Adrenal gland (tissue), 12 donors: Measurements from ENCODE around the gene SLC51B. TPM values are rescaled to one million over a fixed set of nuclear protein-coding genes. Genes with fewer than 3 reads are reported as not detected.

ENCODE experiments used
- DNase-seq, 7 donors: peaks; one replicate each; pipeline ENCODE4 v3.0.0-alpha.2; 2019 to 2020
- H3K27ac ChIP-seq, 5 donors: fragments of 200-600 bp; sonication (generic) in 4 of 5; 1 replicate in 3 of 5; 2 replicates in 2 of 5; pipeline versions ENCODE4 v1.5.1 to v1.8.0; 2016 to 2020; ENCODE audit warnings: mild to moderate bottlenecking in 1 of 5
- H3K27me3 ChIP-seq: fragments of 200-600 bp; 2 replicates; pipeline ENCODE4 v1.8.0; 2021
- H3K36me3 ChIP-seq, 2 donors: fragments of 200-600 bp; replicated peaks in 1 of 2; 1 replicate in 1 of 2; 2 replicates in 1 of 2; pipeline versions ENCODE4 v1.5.1 to v1.8.0; 2018 to 2022
- H3K4me1 ChIP-seq, 2 donors: fragments of 200-600 bp; replicated peaks in 1 of 2; 1 replicate in 1 of 2; 2 replicates in 1 of 2; pipeline versions ENCODE4 v1.5.1 to v1.8.0; 2018 to 2021
- H3K4me3 ChIP-seq, 4 donors: fragments of 200-600 bp; sonication (generic) in 3 of 4; one replicate each; pipeline ENCODE4 v1.5.1; 2016 to 2018
- H3K9me3 ChIP-seq, 3 donors: fragments of 200-600 bp; sonication (generic) in 1 of 3; replicated peaks in 1 of 3; 1 replicate in 2 of 3; 2 replicates in 1 of 3; pipeline versions ENCODE4 v1.5.1 to v1.8.0; 2016 to 2021
- POLR2A ChIP-seq, 2 donors: fragments of 450-650 bp; IDR thresholded peaks; one replicate each; pipeline ENCODE4 v1.6.1; 2017; ENCODE audit warnings: antibody characterized with exemption in 2 of 2, mild to moderate bottlenecking in 2 of 2, moderate library complexity in 1 of 2
- WGBS, 4 donors: extraction: QIAGEN DNeasy Blood & Tissue Kit in 2 of 4; methylation state at CpG; one replicate each; pipeline versions ENCODE4 v1.1.5 to v1.1.7; 2013 to 2017; 5-methylcytosine and 5-hydroxymethylcytosine counted together
- intact Hi-C, 2 donors: fragments of 100-400 bp; cut with DNase I; formaldehyde crosslinking; loops; one replicate each; pipeline versions ENCODE4 v1.14.1 to v1.15.0; 2022 to 2023
- polyA plus RNA-seq, 3 donors: library from polyadenylated mRNA; stranded (reverse); fragments of 200-250 nt in 2 of 3; fragments of 350-450 nt in 1 of 3; fragmentation: Illumina TruSeq in 1 of 3; extraction: RNeasy Lipid Tissue Mini Kit (QIAGEN cat#74804) in 1 of 3; gene quantifications; one replicate each; pipeline ENCODE4 v1.2.3, GENCODE V29; 2013 to 2014
- total RNA-seq, 9 donors: library from RNA; depleted of rRNA in 4 of 9; stranded (reverse); fragments of >200 nt in 4 of 9; fragments of 120-200 nt in 1 of 9; fragmentation: NEBNext Ultra II Directional in 1 of 9; extraction: Animal tissue kit (Norgen Biotek cat#: 25700) in 1 of 9; gene quantifications; one replicate each; pipeline versions ENCODE4 v1.1.0 to v1.2.4, GENCODE V29; 2013 to 2023
- TF ChIP-seq, protein P1 (sequence below), 6 experiments: fragments of 450-650 bp in 4 of 6; fragments of 200-600 bp in 2 of 6; sonication (generic) in 1 of 6; IDR thresholded peaks; 1 replicate in 5 of 6; 2 replicates in 1 of 6; pipeline versions ENCODE4 v1.5.1 to v1.8.0; 2016 to 2021; ENCODE audit warnings: antibody characterized with exemption in 6 of 6, mild to moderate bottlenecking in 2 of 6, moderate library complexity in 1 of 6
- donor health status: healthy with polysubstance abuse.
- donor health status: Bipolar disorder and iron deficiency.
- donor health status: DM: yes; HTN: yes; CAD: no.
- donor health status: DM: no; HTN: no; CAD: no.
- donor health status: DM: no; HTN: no; CAD: no.
- donor health status: DM: yes; HTN: yes; CAD: no.

Gene SLC51B
- total and polyA plus RNA-seq, 12 donors, result 0.32 to 3.1 (median 0.69) TPM; not detected in 3

DNA sequence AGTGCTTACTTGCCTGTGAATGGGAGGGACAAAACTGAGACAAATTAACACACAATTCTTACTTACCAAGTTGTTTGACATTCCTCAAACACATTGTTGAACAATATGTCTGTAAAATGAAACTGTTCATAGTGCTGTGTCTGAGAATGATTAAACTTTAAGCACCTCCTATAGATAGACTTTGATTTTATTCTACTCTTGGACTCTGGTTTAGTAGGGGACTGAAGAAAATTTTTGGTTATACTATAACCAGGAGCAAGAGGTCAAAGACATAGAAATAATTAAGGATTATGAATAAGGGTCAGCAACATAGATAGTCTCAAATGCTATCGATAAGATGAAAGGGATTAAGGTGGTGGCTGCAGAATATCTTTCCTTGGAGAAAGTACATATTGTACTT is 7.9 kb upstream of the SLC51B start:
- DNase-seq, result no peak
- TF ChIP-seq, protein P1, sequence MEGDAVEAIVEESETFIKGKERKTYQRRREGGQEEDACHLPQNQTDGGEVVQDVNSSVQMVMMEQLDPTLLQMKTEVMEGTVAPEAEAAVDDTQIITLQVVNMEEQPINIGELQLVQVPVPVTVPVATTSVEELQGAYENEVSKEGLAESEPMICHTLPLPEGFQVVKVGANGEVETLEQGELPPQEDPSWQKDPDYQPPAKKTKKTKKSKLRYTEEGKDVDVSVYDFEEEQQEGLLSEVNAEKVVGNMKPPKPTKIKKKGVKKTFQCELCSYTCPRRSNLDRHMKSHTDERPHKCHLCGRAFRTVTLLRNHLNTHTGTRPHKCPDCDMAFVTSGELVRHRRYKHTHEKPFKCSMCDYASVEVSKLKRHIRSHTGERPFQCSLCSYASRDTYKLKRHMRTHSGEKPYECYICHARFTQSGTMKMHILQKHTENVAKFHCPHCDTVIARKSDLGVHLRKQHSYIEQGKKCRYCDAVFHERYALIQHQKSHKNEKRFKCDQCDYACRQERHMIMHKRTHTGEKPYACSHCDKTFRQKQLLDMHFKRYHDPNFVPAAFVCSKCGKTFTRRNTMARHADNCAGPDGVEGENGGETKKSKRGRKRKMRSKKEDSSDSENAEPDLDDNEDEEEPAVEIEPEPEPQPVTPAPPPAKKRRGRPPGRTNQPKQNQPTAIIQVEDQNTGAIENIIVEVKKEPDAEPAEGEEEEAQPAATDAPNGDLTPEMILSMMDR (IDR thresholded peaks at IDR 0.05), result no peak
- H3K36me3 ChIP-seq, result no peaks in the 10 kb centered on the region
- 81 to 87% (median 84%) methylated on average over 1 of the region's 1 CpG for WGBS, 4 donors
- no peaks in the 10 kb centered on the region for H3K27me3 ChIP-seq
- H3K4me3 ChIP-seq, result no peak overlapping the region
- intact Hi-C loops, result no loop called here
- H3K27ac ChIP-seq, result no peak overlapping the region
- no peaks in the 10 kb centered on the region for H3K9me3 ChIP-seq
- H3K4me1 ChIP-seq, result no peaks in the 10 kb centered on the region

DNA sequence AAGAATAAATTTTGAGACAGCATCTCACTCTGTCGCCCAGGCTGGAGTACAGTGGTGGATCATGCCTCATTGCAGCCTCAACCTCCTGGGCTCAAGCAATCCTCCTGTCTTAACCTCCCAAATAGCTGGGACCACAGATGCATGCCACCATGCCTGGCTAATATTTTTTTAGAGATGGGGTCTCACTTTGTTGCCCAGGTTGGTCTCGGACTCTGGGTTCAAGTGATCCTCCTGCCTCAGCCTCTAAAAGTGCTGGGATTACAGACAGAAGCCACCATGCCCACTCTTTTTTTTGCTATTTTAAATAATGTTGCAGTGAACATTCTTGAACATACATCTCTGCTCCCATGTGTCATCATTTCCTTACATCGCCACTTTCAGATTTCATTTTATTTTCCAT is 6.8 kb upstream of the SLC51B start:
- intact Hi-C loops, result no loop called here
- H3K27me3 ChIP-seq, result no peaks in the 10 kb centered on the region
- no peak for DNase-seq
- H3K27ac ChIP-seq, result no peak overlapping the region
- H3K4me1 ChIP-seq, result no peaks in the 10 kb centered on the region
- no peak overlapping the region for H3K4me3 ChIP-seq
- TF ChIP-seq POLR2A (IDR thresholded peaks at IDR 0.05), result no peak
- TF ChIP-seq, protein P1 (IDR thresholded peaks at IDR 0.05), result no peak
- no peaks in the 10 kb centered on the region for H3K9me3 ChIP-seq
- WGBS, 4 donors, result 66 to 87% (median 83%) methylated on average over 3 of the region's 3 CpGs
- no peaks in the 10 kb centered on the region for H3K36me3 ChIP-seq

DNA sequence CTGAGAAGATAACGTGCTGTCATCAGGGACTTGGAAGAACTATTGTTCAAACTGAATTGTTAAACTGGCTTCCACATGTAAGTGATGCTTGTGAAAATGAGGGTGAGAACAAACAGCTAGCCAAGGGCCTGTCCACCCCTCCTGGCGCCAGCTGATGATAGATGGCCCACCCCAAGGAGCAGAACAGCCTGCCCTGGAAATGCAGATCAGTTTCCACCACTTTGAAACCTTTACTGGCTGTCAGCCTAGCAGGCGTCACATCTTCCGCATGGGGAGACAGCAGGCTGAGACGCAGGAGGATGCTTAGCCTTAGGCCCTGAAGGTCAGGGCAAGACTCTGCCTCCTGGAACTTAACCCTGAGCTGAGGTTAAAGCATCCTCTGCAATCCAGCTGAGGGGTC is 6.4 kb upstream of the SLC51B start:
- DNase-seq, result peak in 2 of 7 donors; percentile 33 to 52
- Histone ChIP-seq H3K36me3 (no peaks in the 10 kb centered on the region), H3K27me3 (no peaks in the 10 kb centered on the region), H3K27ac (no peak overlapping the region), H3K9me3 (no peaks in the 10 kb centered on the region), H3K4me3 (no peak overlapping the region), H3K4me1 (no peaks in the 10 kb centered on the region)
- 52 to 90% (median 61%) methylated on average over 2 to 5 of the region's 5 CpGs for whole genome bisulfite sequencing, 4 donors
- TF ChIP-seq, protein P1 (IDR thresholded peaks at IDR 0.05), result no peak
- TF ChIP-seq POLR2A (IDR thresholded peaks at IDR 0.05), result no peak
- intact Hi-C loops, result no loop called here

DNA sequence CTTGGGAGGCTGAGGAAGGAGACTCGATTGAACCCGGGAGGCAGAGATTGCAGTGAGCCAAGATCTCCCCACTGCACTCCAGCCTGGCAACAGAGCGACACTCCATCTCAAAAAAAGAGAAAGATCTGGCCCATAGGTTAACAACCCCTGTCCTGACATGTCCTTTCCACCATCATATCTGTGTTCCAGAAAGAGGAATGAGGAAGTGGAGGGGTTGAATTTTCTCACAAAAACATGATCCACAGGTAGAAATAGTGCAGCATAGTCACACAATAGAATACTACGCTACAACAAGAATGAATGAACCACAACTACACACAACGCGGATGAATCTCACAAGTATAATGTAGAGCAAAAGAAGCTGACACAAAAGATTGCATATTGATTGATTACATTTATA is 4.7 kb upstream of the SLC51B start:
- TF ChIP-seq, protein P1 (IDR thresholded peaks at IDR 0.05), result no peak
- no peak for TF ChIP-seq POLR2A (IDR thresholded peaks at IDR 0.05)
- H3K4me3 ChIP-seq, result no peak overlapping the region
- no peaks in the 10 kb centered on the region for H3K36me3 ChIP-seq
- intact Hi-C loops, result loop anchor here in 1 of 2 donors (10.0 kb wide), 1 partner anchor 54 kb away; no protein-coding TSS in a partner anchor
- H3K27ac ChIP-seq, result no peak overlapping the region
- no peak for DNase-seq
- H3K27me3 ChIP-seq, result no peaks in the 10 kb centered on the region
- WGBS, 4 donors, result 85 to 90% (median 88%) methylated on average over 6 of the region's 6 CpGs
- no peaks in the 10 kb centered on the region for H3K9me3 ChIP-seq
- H3K4me1 ChIP-seq, result peaks cover 0 to 7% of the 10 kb centered on the region in 2 donors
